SK-N-SH (cell line): Measurements from ENCODE around the gene TTF2. TPM values are rescaled to one million over a fixed set of nuclear protein-coding genes. Genes with fewer than 3 reads are reported as not detected.
"Not testable (repeated sequence)": the region's sequence is repeated elsewhere in the genome, so short reads cannot be mapped to it uniquely, and the experiment has no call there.

Experiments
- CTCF ChIA-PET: fragments of 300-600, 350-600 bp; formaldehyde crosslinking; extraction: SDS; loops from one replicate; lab custom pipeline; 2021; lab: Yijun Ruan, JAX
- POLR2A ChIA-PET: fragments of 350-600 bp; sonication (Branson Sonifier 250); formaldehyde crosslinking; extraction: SDS; loops from one replicate; lab custom pipeline; 2020; ENCODE audit warnings: antibody characterized with exemption, inconsistent platforms; lab: Yijun Ruan, JAX
- DNase-seq: peaks from one replicate; pipeline ENCODE4 v3.0.0; 2012
- H2AFZ ChIP-seq: fragments of 200-600 bp; sonication (generic); 2 replicates; pipeline ENCODE4 v1.8.1; 2016; ENCODE audit warnings: antibody characterized with exemption, mild to moderate bottlenecking, low read depth
- H3F3A ChIP-seq: fragments of 200-600 bp; sonication (generic); replicated peaks from 2 replicates; pipeline ENCODE3; 2016; ENCODE audit warnings: antibody characterized with exemption, mild to moderate bottlenecking; ENCODE audit not compliant: insufficient read depth
- H3K27ac ChIP-seq, 2 experiments: fragments of 200-500 bp in 1 of 2; fragments of 200-600 bp in 1 of 2; sonication (Bioruptor generic) in 1 of 2; sonication (generic), shearing (Covaris generic) in 1 of 2; 2 replicates each; pipeline versions ENCODE4 v1.5.1 to v1.6.1; 2014 to 2016; ENCODE audit warnings: low read depth in 2 of 2, inconsistent platforms in 1 of 2, low read length in 1 of 2, mild to moderate bottlenecking in 1 of 2, mixed read lengths in 1 of 2
- H3K27me3 ChIP-seq: fragments of 200-600 bp; sonication (generic), shearing (Covaris generic); 2 replicates; pipeline ENCODE4 v1.6.1; 2016; ENCODE audit warnings: mixed run types; ENCODE audit not compliant: insufficient read depth
- H3K36me3 ChIP-seq, 2 experiments: fragments of 200-500 bp in 1 of 2; fragments of 200-600 bp in 1 of 2; sonication (Bioruptor generic) in 1 of 2; sonication (generic) in 1 of 2; replicated peaks in 1 of 2; 2 replicates each; pipeline versions ENCODE3 to v1.5.1; 2014 to 2016; ENCODE audit warnings: low read length in 1 of 2, mild to moderate bottlenecking in 1 of 2; ENCODE audit not compliant: insufficient read depth in 2 of 2, control insufficient read depth in 1 of 2
- H3K4me1 ChIP-seq, 2 experiments: fragments of 200-500 bp in 1 of 2; fragments of 200-600 bp in 1 of 2; sonication (Bioruptor generic) in 1 of 2; sonication (generic), shearing (Covaris generic) in 1 of 2; 2 replicates each; pipeline versions ENCODE4 v1.5.1 to v1.6.1; 2014 to 2016; ENCODE audit warnings: low read depth in 1 of 2, low read length in 1 of 2, mixed run types in 1 of 2; ENCODE audit not compliant: insufficient read depth in 2 of 2, control insufficient read depth in 1 of 2
- H3K4me2 ChIP-seq: fragments of 200-600 bp; sonication (generic), shearing (Covaris generic); 2 replicates; pipeline ENCODE4 v1.6.1; 2017; ENCODE audit warnings: mixed run types
- H3K4me3 ChIP-seq, 2 experiments: fragments of 200-500 bp in 1 of 2; fragments of 200-600 bp in 1 of 2; sonication (Bioruptor generic) in 1 of 2; sonication (generic), shearing (Covaris generic) in 1 of 2; 2 replicates each; pipeline versions ENCODE4 v1.5.1 to v1.8.1; 2014 to 2016; ENCODE audit warnings: low read depth in 2 of 2, inconsistent platforms in 1 of 2, low read length in 1 of 2, mild to moderate bottlenecking in 1 of 2, mixed read lengths in 1 of 2, moderate library complexity in 1 of 2
- H3K79me2 ChIP-seq: fragments of 200-600 bp; sonication (generic); 2 replicates; pipeline ENCODE4 v1.8.1; 2017; ENCODE audit warnings: mild to moderate bottlenecking; ENCODE audit not compliant: insufficient read depth
- H3K9ac ChIP-seq: fragments of 200-600 bp; sonication (generic); 2 replicates; pipeline ENCODE4 v1.6.1; 2017; ENCODE audit warnings: mixed run types
- H3K9me2 ChIP-seq: fragments of 200-600 bp; sonication (generic); 2 replicates; pipeline ENCODE4 v1.6.1; 2017; ENCODE audit warnings: mixed run types
- H3K9me3 ChIP-seq: fragments of 200-600 bp; sonication (generic); 2 replicates; pipeline ENCODE4 v1.6.1; 2017; ENCODE audit warnings: mixed run types, mild to moderate bottlenecking, moderate library complexity
- H4K20me1 ChIP-seq: fragments of 200-600 bp; sonication (generic); 2 replicates; pipeline ENCODE4 v1.6.1; 2017; ENCODE audit warnings: mild to moderate bottlenecking, mixed run types; ENCODE audit not compliant: insufficient read depth
- CTCF ChIP-seq: fragments of 200-600 bp; sonication (generic); IDR thresholded peaks from 2 replicates; pipeline ENCODE4 v1.6.1; 2017; ENCODE audit warnings: antibody characterized with exemption, mild to moderate bottlenecking, moderate library complexity
- NFIC ChIP-seq: IDR thresholded peaks from 2 replicates; pipeline ENCODE4 v1.4.0; 2012; ENCODE audit warnings: borderline replicate concordance
- RAD21 ChIP-seq: IDR thresholded peaks from 2 replicates; pipeline ENCODE4 v1.6.1; 2012; ENCODE audit warnings: mild to moderate bottlenecking, low read length
- USF2 ChIP-seq: fragments of 150-350 bp; IDR thresholded peaks from 2 replicates; pipeline ENCODE4 v1.6.1; 2017; ENCODE audit warnings: antibody characterized with exemption, low read length, low read depth, borderline replicate concordance
- YY1 ChIP-seq: IDR thresholded peaks from 2 replicates; pipeline ENCODE4 v1.4.0; 2012; ENCODE audit warnings: low read depth, mild to moderate bottlenecking
- WGBS: methylation state at CpG from one replicate; pipeline ENCODE4 v1.1.6; 2017; ENCODE audit warnings: low lambda C conversion rate; 5-methylcytosine and 5-hydroxymethylcytosine counted together
- polyA plus RNA-seq, 3 experiments: library from polyadenylated mRNA; depleted of rRNA; stranded (reverse); fragments of >200 nt; gene quantifications; 2 replicates each; pipeline ENCODE4 v1.2.3, GENCODE V29; 2012
- TF ChIP-seq, protein P1 (sequence below): IDR thresholded peaks from 2 replicates; pipeline ENCODE4; 2012

TTF2 gene
- polyA plus RNA-seq, 1 of the 3 experiments (the other 2 are of a cell fraction): 10.8 TPM

GRCh38 chr1:117118137-117118536, 58.0 kb downstream of the TTF2 start:
- H3K9me3 ChIP-seq: no peaks in the 10 kb centered on the region
- ChIA-PET CTCF (interaction anchor here (3.3 kb wide), 1 partner anchor 166 kb away, joined by 12 read pairs; no protein-coding TSS in a partner anchor), POLR2A (no interaction called here)
- H3K9ac ChIP-seq: no peak overlapping the region
- H3K79me2 ChIP-seq: peaks cover 6% of the 10 kb centered on the region
- no peak overlapping the region for H3K4me3 ChIP-seq
- WGBS: 85% methylated on average over 12 of the region's 12 CpGs
- no peaks in the 10 kb centered on the region for H3F3A ChIP-seq
- no peak overlapping the region for H3K4me2 ChIP-seq
- TF ChIP-seq USF2: no peak
- no peak for TF ChIP-seq YY1
- no peak for TF ChIP-seq NFIC
- TF ChIP-seq, protein P1, sequence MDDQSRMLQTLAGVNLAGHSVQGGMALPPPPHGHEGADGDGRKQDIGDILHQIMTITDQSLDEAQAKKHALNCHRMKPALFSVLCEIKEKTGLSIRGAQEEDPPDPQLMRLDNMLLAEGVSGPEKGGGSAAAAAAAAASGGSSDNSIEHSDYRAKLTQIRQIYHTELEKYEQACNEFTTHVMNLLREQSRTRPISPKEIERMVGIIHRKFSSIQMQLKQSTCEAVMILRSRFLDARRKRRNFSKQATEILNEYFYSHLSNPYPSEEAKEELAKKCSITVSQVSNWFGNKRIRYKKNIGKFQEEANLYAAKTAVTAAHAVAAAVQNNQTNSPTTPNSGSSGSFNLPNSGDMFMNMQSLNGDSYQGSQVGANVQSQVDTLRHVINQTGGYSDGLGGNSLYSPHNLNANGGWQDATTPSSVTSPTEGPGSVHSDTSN: no peak
- no peak for TF ChIP-seq CTCF
- TF ChIP-seq RAD21: no peak
- H3K36me3 ChIP-seq: peaks cover 0 to 19% of the 10 kb centered on the region in 2 experiments
- no peak overlapping the region for H3K27ac ChIP-seq
- no peaks in the 10 kb centered on the region for H3K27me3 ChIP-seq
- DNase-seq: no peak
- H2AFZ ChIP-seq: no peak overlapping the region
- H4K20me1 ChIP-seq: no peaks in the 10 kb centered on the region
- H3K4me1 ChIP-seq: peaks cover 4 to 10% of the 10 kb centered on the region in 2 experiments; a peak in 2 of 4 replicates
- no peaks in the 10 kb centered on the region for H3K9me2 ChIP-seq

- H2AFZ ChIP-seq, H3K79me2 ChIP-seq, H3K4me2 ChIP-seq, H3K27ac ChIP-seq, H3K9me2 ChIP-seq, H3K9me3 ChIP-seq, DNase-seq, H3K9ac ChIP-seq, H3F3A ChIP-seq, H3K4me3 ChIP-seq, POLR2A ChIA-PET, H3K27me3 ChIP-seq, H4K20me1 ChIP-seq: not testable (repeated sequence)
- H3K36me3 ChIP-seq: peaks cover 0 to 11% of the 10 kb centered on the region in 2 experiments
- H3K4me1 ChIP-seq: peaks cover 4 to 10% of the 10 kb centered on the region in 2 experiments; a peak in 2 of 4 replicates
- WGBS: 99% methylated on average over 10 of the region's 10 CpGs
- CTCF ChIA-PET: interaction anchor here (2.0 to 3.3 kb wide), 3 partner anchors 9 to 165 kb away, joined by 6 to 12 read pairs (median 9); no protein-coding TSS in a partner anchor
Measured at GRCh38 chr1:117119144-117119543, 59.0 kb downstream of the TTF2 start.
